ENCODE measurements around the gene EPN3.

EPN3 gene

GRCh38 chr17:50577451-50577954 is 45.0 kb downstream of the EPN3 start:
- Histone ChIP-seq H3K27me3 (ENCODE audit: control insufficient read depth in 1 of 2, insufficient read depth in 1 of 2, low read length in 2 of 2) (peaks cover 14 to 54% of the 10 kb centered on the region in 2 experiments), H3K9ac (ENCODE audit: low read length) (no peak overlapping the region), H2AFZ (ENCODE audit: low read depth, low read length) (no peak overlapping the region), H3K4me2 (ENCODE audit: low read length, poor library complexity, severe bottlenecking) (no peak overlapping the region), H2BK120ac (ENCODE audit: low read depth, low read length) (no peak overlapping the region), H3K4me3 (ENCODE audit: insufficient read depth in 1 of 2, low read depth in 1 of 2, low read length in 2 of 2) (no peak overlapping the region), H3K27ac (ENCODE audit: low read length, poor library complexity, severe bottlenecking) (no peak overlapping the region), H2AK5ac (ENCODE audit: low read length, severe bottlenecking) (no peak overlapping the region), H4K91ac (ENCODE audit: low read length) (no peak overlapping the region), H3K14ac (ENCODE audit: low read length in 2 of 2) (no peak overlapping the region), H3K36me3 (ENCODE audit: control insufficient read depth in 1 of 2, insufficient read depth in 2 of 2, low read depth in 1 of 2, low read length in 2 of 2) (no peaks in the 10 kb centered on the region), H2BK12ac (ENCODE audit: low read length in 2 of 2) (no peak overlapping the region), H4K8ac (ENCODE audit: low read length) (no peak overlapping the region), H3K79me1 (replicated peaks; ENCODE audit: low read length, poor library complexity, severe bottlenecking) (no peaks in the 10 kb centered on the region), H3K23ac (ENCODE audit: low read length in 2 of 2) (no peak overlapping the region), H3K9me3 (ENCODE audit: control insufficient read depth, low read length) (no peaks in the 10 kb centered on the region), H2BK15ac (ENCODE audit: low read depth, poor library complexity, severe bottlenecking) (no peak overlapping the region), H3K18ac (ENCODE audit: low read depth in 1 of 2, low read length in 2 of 2) (no peak overlapping the region), H2BK5ac (ENCODE audit: low read depth, low read length, poor library complexity, severe bottlenecking) (no peak overlapping the region), H3K4ac (ENCODE audit: low read depth in 1 of 2, low read length in 2 of 2) (no peak overlapping the region), H3K4me1 (ENCODE audit: control insufficient read depth, insufficient read depth, low read depth, low read length) (peaks cover 13% of the 10 kb centered on the region)
- WGBS = 89% methylated on average over 13 of the region's 13 CpGs
- DNase-seq = no peak

- WGBS = 84% methylated on average over 16 of the region's 16 CpGs
- no peaks in the 10 kb centered on the region for H3K79me1 ChIP-seq (replicated peaks; ENCODE audit: low read length, poor library complexity, severe bottlenecking)
Measured at GRCh38 chr17:50578173-50578572, 45.6 kb downstream of the EPN3 start.

GRCh38 chr17:50579399-50579798 is 46.9 kb downstream of the EPN3 start:
- Histone ChIP-seq H3K14ac (ENCODE audit: low read length in 2 of 2) (no peak overlapping the region), H2AFZ (ENCODE audit: low read depth, low read length) (no peak overlapping the region), H3K36me3 (ENCODE audit: control insufficient read depth in 1 of 2, insufficient read depth in 2 of 2, low read depth in 1 of 2, low read length in 2 of 2) (no peaks in the 10 kb centered on the region), H2BK12ac (ENCODE audit: low read length in 2 of 2) (no peak overlapping the region), H2AK5ac (ENCODE audit: low read length, severe bottlenecking) (no peak overlapping the region), H3K79me1 (replicated peaks; ENCODE audit: low read length, poor library complexity, severe bottlenecking) (no peaks in the 10 kb centered on the region), H3K4me1 (ENCODE audit: control insufficient read depth, insufficient read depth, low read depth, low read length) (peaks cover 13% of the 10 kb centered on the region), H3K27ac (ENCODE audit: low read length, poor library complexity, severe bottlenecking) (no peak overlapping the region), H3K27me3 (ENCODE audit: control insufficient read depth in 1 of 2, insufficient read depth in 1 of 2, low read length in 2 of 2) (peaks cover 26 to 70% of the 10 kb centered on the region in 2 experiments), H3K4ac (ENCODE audit: low read depth in 1 of 2, low read length in 2 of 2) (no peak overlapping the region), H4K91ac (ENCODE audit: low read length) (no peak overlapping the region), H3K23ac (ENCODE audit: low read length in 2 of 2) (no peak overlapping the region), H3K4me3 (ENCODE audit: insufficient read depth in 1 of 2, low read depth in 1 of 2, low read length in 2 of 2) (no peak overlapping the region), H4K8ac (ENCODE audit: low read length) (no peak overlapping the region), H2BK120ac (ENCODE audit: low read depth, low read length) (no peak overlapping the region), H2BK5ac (ENCODE audit: low read depth, low read length, poor library complexity, severe bottlenecking) (no peak overlapping the region), H3K9me3 (ENCODE audit: control insufficient read depth, low read length) (no peaks in the 10 kb centered on the region), H3K9ac (ENCODE audit: low read length) (no peak overlapping the region), H3K18ac (ENCODE audit: low read depth in 1 of 2, low read length in 2 of 2) (no peak overlapping the region), H2BK15ac (ENCODE audit: low read depth, poor library complexity, severe bottlenecking) (no peak overlapping the region), H3K4me2 (ENCODE audit: low read length, poor library complexity, severe bottlenecking) (no peak overlapping the region)
- DNase-seq = no peak
- 70% methylated on average over 3 of the region's 7 CpGs for WGBS

More at GRCh38 chr17:50578173-50578572, 45.6 kb downstream of the EPN3 start:
- Histone ChIP-seq H2BK15ac (ENCODE audit: low read depth, poor library complexity, severe bottlenecking) (no peak overlapping the region), H3K4ac (ENCODE audit: low read depth in 1 of 2, low read length in 2 of 2) (no peak overlapping the region), H3K4me3 (ENCODE audit: insufficient read depth in 1 of 2, low read depth in 1 of 2, low read length in 2 of 2) (no peak overlapping the region), H3K9me3 (ENCODE audit: control insufficient read depth, low read length) (no peaks in the 10 kb centered on the region), H2BK12ac (ENCODE audit: low read length in 2 of 2) (no peak overlapping the region), H3K18ac (ENCODE audit: low read depth in 1 of 2, low read length in 2 of 2) (no peak overlapping the region), H3K4me2 (ENCODE audit: low read length, poor library complexity, severe bottlenecking) (no peak overlapping the region), H4K91ac (ENCODE audit: low read length) (no peak overlapping the region), H3K14ac (ENCODE audit: low read length in 2 of 2) (no peak overlapping the region), H2AFZ (ENCODE audit: low read depth, low read length) (no peak overlapping the region), H3K23ac (ENCODE audit: low read length in 2 of 2) (no peak overlapping the region), H2AK5ac (ENCODE audit: low read length, severe bottlenecking) (no peak overlapping the region), H3K9ac (ENCODE audit: low read length) (no peak overlapping the region), H2BK120ac (ENCODE audit: low read depth, low read length) (no peak overlapping the region), H4K8ac (ENCODE audit: low read length) (no peak overlapping the region), H3K27me3 (ENCODE audit: control insufficient read depth in 1 of 2, insufficient read depth in 1 of 2, low read length in 2 of 2) (peaks cover 20 to 60% of the 10 kb centered on the region in 2 experiments), H3K36me3 (ENCODE audit: control insufficient read depth in 1 of 2, insufficient read depth in 2 of 2, low read depth in 1 of 2, low read length in 2 of 2) (no peaks in the 10 kb centered on the region), H3K4me1 (ENCODE audit: control insufficient read depth, insufficient read depth, low read depth, low read length) (peaks cover 13% of the 10 kb centered on the region), H2BK5ac (ENCODE audit: low read depth, low read length, poor library complexity, severe bottlenecking) (no peak overlapping the region), H3K27ac (ENCODE audit: low read length, poor library complexity, severe bottlenecking) (no peak overlapping the region)
- no peak for DNase-seq

GRCh38 chr17:50580646-50581045 is 48.1 kb downstream of the EPN3 start:
- Histone ChIP-seq H2BK5ac (ENCODE audit: low read depth, low read length, poor library complexity, severe bottlenecking) (no peak overlapping the region), H3K36me3 (ENCODE audit: control insufficient read depth in 1 of 2, insufficient read depth in 2 of 2, low read depth in 1 of 2, low read length in 2 of 2) (no peaks in the 10 kb centered on the region), H3K4me2 (ENCODE audit: low read length, poor library complexity, severe bottlenecking) (no peak overlapping the region), H3K4me1 (ENCODE audit: control insufficient read depth, insufficient read depth, low read depth, low read length) (peaks cover 15% of the 10 kb centered on the region), H3K9me3 (ENCODE audit: control insufficient read depth, low read length) (no peaks in the 10 kb centered on the region), H2BK120ac (ENCODE audit: low read depth, low read length) (no peak overlapping the region), H3K14ac (ENCODE audit: low read length in 2 of 2) (no peak overlapping the region), H2BK15ac (ENCODE audit: low read depth, poor library complexity, severe bottlenecking) (no peak overlapping the region), H3K4me3 (ENCODE audit: insufficient read depth in 1 of 2, low read depth in 1 of 2, low read length in 2 of 2) (no peak overlapping the region), H2BK12ac (ENCODE audit: low read length in 2 of 2) (no peak overlapping the region), H4K91ac (ENCODE audit: low read length) (no peak overlapping the region), H3K18ac (ENCODE audit: low read depth in 1 of 2, low read length in 2 of 2) (no peak overlapping the region), H3K4ac (ENCODE audit: low read depth in 1 of 2, low read length in 2 of 2) (no peak overlapping the region), H2AK5ac (ENCODE audit: low read length, severe bottlenecking) (no peak overlapping the region), H4K8ac (ENCODE audit: low read length) (no peak overlapping the region), H3K79me1 (replicated peaks; ENCODE audit: low read length, poor library complexity, severe bottlenecking) (no peaks in the 10 kb centered on the region), H3K9ac (ENCODE audit: low read length) (no peak overlapping the region), H2AFZ (ENCODE audit: low read depth, low read length) (no peak overlapping the region), H3K27me3 (ENCODE audit: control insufficient read depth in 1 of 2, insufficient read depth in 1 of 2, low read length in 2 of 2) (peaks cover 34 to 80% of the 10 kb centered on the region in 2 experiments), H3K27ac (ENCODE audit: low read length, poor library complexity, severe bottlenecking) (no peak overlapping the region), H3K23ac (ENCODE audit: low read length in 2 of 2) (no peak overlapping the region)
- no peak for DNase-seq
- 92% methylated on average over 9 of the region's 9 CpGs for WGBS

All from mesenchymal stem cell (in vitro differentiated cells and primary cell).